ENCODE data around the gene MMP24.
"Not testable (repeated sequence)": the region's sequence is repeated elsewhere in the genome, so short reads cannot be mapped to it uniquely, and the experiment has no call there.

MMP24 gene

GRCh38 chr20:35312318-35312717, 85.8 kb downstream of the MMP24 start:
- H3K9ac ChIP-seq (ENCODE audit: low read length), result no peak overlapping the region
- no peaks in the 10 kb centered on the region for H3K36me3 ChIP-seq (replicated peaks; ENCODE audit: low read depth, low read length)
- H4K20me1 ChIP-seq (ENCODE audit: insufficient read depth, low read length), result no peaks in the 10 kb centered on the region
- H3K4me3 ChIP-seq (ENCODE audit: low read length), result no peak overlapping the region
- peaks cover 19% of the 10 kb centered on the region for H3K4me1 ChIP-seq (ENCODE audit: low read length)
- TF ChIP-seq EZH2phosphoT487 (IDR thresholded peaks at IDR 0.05; ENCODE audit: low read depth), result no peak
- TF ChIP-seq CTCF (IDR thresholded peaks at IDR 0.05; ENCODE audit: low read depth, low read length), result no peak
- no peaks in the 10 kb centered on the region for H3K79me2 ChIP-seq (ENCODE audit: low read length)
- no peaks in the 10 kb centered on the region for H3K9me3 ChIP-seq (ENCODE audit: insufficient read depth, low read length)
- H2AFZ ChIP-seq (ENCODE audit: low read depth, low read length), result no peak overlapping the region
- no peak overlapping the region for H3K27ac ChIP-seq (ENCODE audit: low read length)
- H3K27me3 ChIP-seq (ENCODE audit: low read depth, low read length), result no peaks in the 10 kb centered on the region
- no peak overlapping the region for H3K4me2 ChIP-seq (ENCODE audit: low read length)

- H3K27ac ChIP-seq (ENCODE audit: low read length), result no peak overlapping the region
- H3K79me2 ChIP-seq (ENCODE audit: low read length), result no peaks in the 10 kb centered on the region
- peaks cover 31% of the 10 kb centered on the region for H3K4me1 ChIP-seq (ENCODE audit: low read length)
- H3K4me2 ChIP-seq (ENCODE audit: low read length), result no peak overlapping the region
- H3K9ac ChIP-seq (ENCODE audit: low read length), result no peak overlapping the region
- no peaks in the 10 kb centered on the region for H3K9me3 ChIP-seq (ENCODE audit: insufficient read depth, low read length)
- no peaks in the 10 kb centered on the region for H3K36me3 ChIP-seq (replicated peaks; ENCODE audit: low read depth, low read length)
- no peak overlapping the region for H3K4me3 ChIP-seq (ENCODE audit: low read length)
- H2AFZ ChIP-seq (ENCODE audit: low read depth, low read length), result no peak overlapping the region
- no peak for TF ChIP-seq CTCF (IDR thresholded peaks at IDR 0.05; ENCODE audit: low read depth, low read length)
- no peak for TF ChIP-seq EZH2phosphoT487 (IDR thresholded peaks at IDR 0.05; ENCODE audit: low read depth)
- H4K20me1 ChIP-seq (ENCODE audit: insufficient read depth, low read length), result no peaks in the 10 kb centered on the region
- no peaks in the 10 kb centered on the region for H3K27me3 ChIP-seq (ENCODE audit: low read depth, low read length)
Observed at GRCh38 chr20:35314816-35315631, 88.5 kb downstream of the MMP24 start.

GRCh38 chr20:35315632-35316020, 89.1 kb downstream of the MMP24 start:
- not testable (repeated sequence) for H2AFZ ChIP-seq (ENCODE audit: low read depth, low read length); H3K9me3 ChIP-seq (ENCODE audit: insufficient read depth, low read length); H4K20me1 ChIP-seq (ENCODE audit: insufficient read depth, low read length); H3K36me3 ChIP-seq (replicated peaks; ENCODE audit: low read depth, low read length); H3K79me2 ChIP-seq (ENCODE audit: low read length); H3K4me2 ChIP-seq (ENCODE audit: low read length); H3K27ac ChIP-seq (ENCODE audit: low read length); H3K4me3 ChIP-seq (ENCODE audit: low read length); H3K27me3 ChIP-seq (ENCODE audit: low read depth, low read length); H3K9ac ChIP-seq (ENCODE audit: low read length)
- peaks cover 37% of the 10 kb centered on the region for H3K4me1 ChIP-seq (ENCODE audit: low read length)

- no peak overlapping the region for H2AFZ ChIP-seq (ENCODE audit: low read depth, low read length)
- no peak overlapping the region for H3K4me2 ChIP-seq (ENCODE audit: low read length)
- no peak overlapping the region for H3K4me3 ChIP-seq (ENCODE audit: low read length)
- no peak overlapping the region for H3K27ac ChIP-seq (ENCODE audit: low read length)
- no peaks in the 10 kb centered on the region for H4K20me1 ChIP-seq (ENCODE audit: insufficient read depth, low read length)
- H3K9ac ChIP-seq (ENCODE audit: low read length), result no peak overlapping the region
- H3K9me3 ChIP-seq (ENCODE audit: insufficient read depth, low read length), result no peaks in the 10 kb centered on the region
- H3K4me1 ChIP-seq (ENCODE audit: low read length), result peaks cover 35% of the 10 kb centered on the region
- H3K79me2 ChIP-seq (ENCODE audit: low read length), result no peaks in the 10 kb centered on the region
- H3K36me3 ChIP-seq (replicated peaks; ENCODE audit: low read depth, low read length), result no peaks in the 10 kb centered on the region
- TF ChIP-seq CTCF (IDR thresholded peaks at IDR 0.05; ENCODE audit: low read depth, low read length), result no peak
- no peak for TF ChIP-seq EZH2phosphoT487 (IDR thresholded peaks at IDR 0.05; ENCODE audit: low read depth)
- no peaks in the 10 kb centered on the region for H3K27me3 ChIP-seq (ENCODE audit: low read depth, low read length)
Observed at GRCh38 chr20:35316086-35316485, 89.6 kb downstream of the MMP24 start.
